ENCODE measurements around the gene TF. TPM values are rescaled to one million over a fixed set of nuclear protein-coding genes. Genes with fewer than 3 reads are reported as not detected.

Gene TF
- polyA plus RNA-seq, 1 experiment: 0.15 TPM

GRCh38 chr3:133701435-133702358 is 44.5 kb upstream of the TF start:
- ChIA-PET CTCF (interaction anchor here (0.6 kb wide), 1 partner anchor 18 kb away, joined by 3 read pairs; no protein-coding TSS in a partner anchor), POLR2A (no interaction called here)
- no peak for TF ChIP-seq CTCF (IDR thresholded peaks at IDR 0.05; ENCODE audit: insufficient read depth, low read depth, low read length)
- no peak for DNase-seq (ENCODE audit: low read depth)
- Histone ChIP-seq H3K36me3 (ENCODE audit: control insufficient read depth, insufficient read depth, low read length) (no peaks in the 10 kb centered on the region), H3K4me3 (ENCODE audit: low read depth, low read length) (no peak overlapping the region), H3K27me3 (ENCODE audit: control insufficient read depth, insufficient read depth, low read length) (no peaks in the 10 kb centered on the region)

GRCh38 chr3:133703915-133704314 is 42.3 kb upstream of the TF start:
- TF ChIP-seq CTCF (IDR thresholded peaks at IDR 0.05; ENCODE audit: insufficient read depth, low read depth, low read length): no peak
- Histone ChIP-seq H3K4me3 (ENCODE audit: low read depth, low read length) (no peak overlapping the region), H3K36me3 (ENCODE audit: control insufficient read depth, insufficient read depth, low read length) (no peaks in the 10 kb centered on the region), H3K27me3 (ENCODE audit: control insufficient read depth, insufficient read depth, low read length) (no peaks in the 10 kb centered on the region)
- ChIA-PET POLR2A (no interaction called here), CTCF (no interaction called here)
- no peak for DNase-seq (ENCODE audit: low read depth)

DNA sequence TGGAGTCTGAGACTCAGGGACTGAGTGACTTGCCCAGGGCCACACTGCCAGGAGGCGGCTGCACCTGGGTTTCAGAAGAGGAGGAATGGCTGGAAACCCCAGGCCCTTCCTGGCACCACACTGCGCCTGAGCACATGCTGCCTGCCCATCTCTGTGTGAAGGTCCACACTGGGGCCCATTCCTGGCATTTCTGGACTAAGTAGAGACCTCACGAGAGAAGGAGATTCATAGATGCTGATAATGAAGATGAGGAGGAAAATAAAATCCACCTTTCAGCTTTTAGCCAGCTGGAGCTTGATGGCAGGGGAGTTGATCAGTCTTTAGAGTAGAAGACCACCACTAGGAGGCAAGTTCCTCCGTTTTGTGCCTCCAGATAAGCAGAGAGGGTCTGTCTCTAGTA is 40.2 kb upstream of the TF start:
- DNase-seq (ENCODE audit: low read depth): no peak
- no peak overlapping the region for H3K4me3 ChIP-seq (ENCODE audit: low read depth, low read length)
- TF ChIP-seq CTCF (IDR thresholded peaks at IDR 0.05; ENCODE audit: insufficient read depth, low read depth, low read length): no peak
- ChIA-PET CTCF (no interaction called here), POLR2A (no interaction called here)
- no peaks in the 10 kb centered on the region for H3K36me3 ChIP-seq (ENCODE audit: control insufficient read depth, insufficient read depth, low read length)
- H3K27me3 ChIP-seq (ENCODE audit: control insufficient read depth, insufficient read depth, low read length): peaks cover 2% of the 10 kb centered on the region; the same call in 1 of the 2 replicates

DNA sequence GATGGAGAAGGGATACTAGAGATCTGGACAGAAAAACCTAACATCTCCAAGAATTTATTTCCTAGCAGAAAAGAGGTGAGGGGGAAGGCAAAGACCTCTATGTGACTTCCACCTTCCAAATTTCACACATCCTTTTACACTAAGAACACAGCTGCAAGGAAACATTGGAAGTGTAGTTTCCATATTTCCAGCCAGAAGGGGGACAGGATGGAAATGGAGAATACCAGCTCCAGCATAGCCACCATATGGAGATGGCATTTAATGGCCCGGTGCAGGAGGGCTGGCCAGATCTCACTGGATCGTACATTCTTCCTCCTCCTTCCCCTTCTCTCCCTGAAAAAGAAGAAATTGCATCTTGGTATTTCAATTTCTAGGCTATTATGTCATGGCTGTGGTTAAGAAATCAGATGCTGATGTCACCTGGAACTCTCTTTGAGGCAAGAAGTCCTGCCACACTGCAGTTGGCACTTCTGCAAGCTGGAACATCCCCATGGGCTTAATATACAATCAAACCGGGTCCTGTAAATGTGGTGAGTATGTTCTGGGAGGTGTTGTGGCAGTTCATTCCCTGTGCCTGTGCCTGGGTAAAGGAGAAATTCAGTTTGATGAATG is 36.9 kb upstream of the TF start:
- TF ChIP-seq CTCF (IDR thresholded peaks at IDR 0.05; ENCODE audit: insufficient read depth, low read depth, low read length): no peak
- no peak for DNase-seq (ENCODE audit: low read depth)
- POLR2A ChIA-PET: no interaction called here
- peaks cover 2% of the 10 kb centered on the region; the same call in 1 of the 2 replicates for H3K27me3 ChIP-seq (ENCODE audit: control insufficient read depth, insufficient read depth, low read length)
- H3K4me3 ChIP-seq (ENCODE audit: low read depth, low read length): no peak overlapping the region
- H3K36me3 ChIP-seq (ENCODE audit: control insufficient read depth, insufficient read depth, low read length): no peaks in the 10 kb centered on the region
- CTCF ChIA-PET: no interaction called here

GRCh38 chr3:133711013-133711412 is 35.2 kb upstream of the TF start:
- DNase-seq (ENCODE audit: low read depth): no peak
- Histone ChIP-seq H3K27me3 (ENCODE audit: control insufficient read depth, insufficient read depth, low read length) (peaks cover 2% of the 10 kb centered on the region; the same call in 1 of the 2 replicates), H3K36me3 (ENCODE audit: control insufficient read depth, insufficient read depth, low read length) (no peaks in the 10 kb centered on the region), H3K4me3 (ENCODE audit: low read depth, low read length) (no peak overlapping the region)
- ChIA-PET POLR2A (no interaction called here), CTCF (no interaction called here)
- no peak for TF ChIP-seq CTCF (IDR thresholded peaks at IDR 0.05; ENCODE audit: insufficient read depth, low read depth, low read length)
